HepG2 (cell line): ENCODE data around the gene TRIM10. TPM values are rescaled to one million over a fixed set of nuclear protein-coding genes. Genes with fewer than 3 reads are reported as not detected.

Experiments used
- CEBPB ChIP-seq: IDR thresholded peaks from 2 replicates; pipeline ENCODE4 v1.6.1; 2011; ENCODE audit warnings: low read depth, low read length, improper control_type of control experiment, borderline replicate concordance
- CERS6 ChIP-seq: sonication (generic); formaldehyde crosslinking; IDR thresholded peaks from 2 replicates; pipeline ENCODE4 v1.5.0; 2020; ENCODE audit warnings: missing genetic modification reagents
- ETS1 ChIP-seq: sonication (generic); formaldehyde crosslinking; IDR thresholded peaks from 2 replicates; pipeline ENCODE4 v1.4.0; 2020; ENCODE audit warnings: missing genetic modification reagents
- FLYWCH1 ChIP-seq: sonication (generic); formaldehyde crosslinking; IDR thresholded peaks from 2 replicates; pipeline ENCODE4 v1.8.1; 2023; ENCODE audit warnings: mild to moderate bottlenecking, missing genetic modification reagents
- GPN1 ChIP-seq: sonication (generic); formaldehyde crosslinking; IDR thresholded peaks from 2 replicates; pipeline ENCODE4 v1.5.1; 2020; ENCODE audit warnings: missing genetic modification reagents, borderline replicate concordance
- KDM1A ChIP-seq: IDR thresholded peaks from 2 replicates; pipeline ENCODE4 v1.6.1; 2016; ENCODE audit warnings: missing compliant biosample characterization
- KLF6 ChIP-seq: IDR thresholded peaks from 2 replicates; pipeline ENCODE4 v1.8.0; 2016; ENCODE audit warnings: missing biosample characterization, missing genetic modification reagents
- MED1 ChIP-seq: sonication (generic); formaldehyde crosslinking; IDR thresholded peaks from 2 replicates; pipeline ENCODE4 v1.4.0; 2020; ENCODE audit warnings: missing genetic modification reagents
- NPAS2 ChIP-seq: sonication (generic); formaldehyde crosslinking; IDR thresholded peaks from 2 replicates; pipeline ENCODE4 v1.8.0; 2022; ENCODE audit warnings: mild to moderate bottlenecking, missing genetic modification reagents, borderline replicate concordance
- NR2F6 ChIP-seq, 2 experiments: IDR thresholded peaks; 2 replicates each; pipeline ENCODE4 v1.6.1; 2016; ENCODE audit warnings: antibody characterized with exemption in 1 of 2, mild to moderate bottlenecking in 1 of 2
- PHF20 ChIP-seq: sonication (generic); formaldehyde crosslinking; IDR thresholded peaks from 2 replicates; pipeline ENCODE4 v1.5.0; 2020; ENCODE audit warnings: mild to moderate bottlenecking, missing genetic modification reagents
- PPARG ChIP-seq: conservative IDR thresholded peaks from 2 replicates; pipeline ENCODE4 v1.6.1; 2016; ENCODE audit warnings: missing biosample characterization, missing genetic modification reagents
- REL ChIP-seq: sonication (generic); formaldehyde crosslinking; conservative IDR thresholded peaks from 2 replicates; pipeline ENCODE4 v1.8.0; 2022; ENCODE audit warnings: mild to moderate bottlenecking, missing genetic modification reagents, moderate library complexity
- SCMH1 ChIP-seq: sonication (generic); formaldehyde crosslinking; IDR thresholded peaks from 2 replicates; pipeline ENCODE4 v1.9.0; 2021; ENCODE audit warnings: missing genetic modification reagents, mild to moderate bottlenecking, borderline replicate concordance
- SP140L ChIP-seq: sonication (generic); formaldehyde crosslinking; IDR thresholded peaks from 2 replicates; pipeline ENCODE4 v1.4.0; 2020; ENCODE audit warnings: missing genetic modification reagents, borderline replicate concordance
- TCF12 ChIP-seq, 2 experiments: fragments of 450-650 bp in 1 of 2; sonication (generic) in 1 of 2; formaldehyde crosslinking in 1 of 2; IDR thresholded peaks; 2 replicates each; pipeline versions ENCODE4 v1.6.1 to v1.8.0; 2017 to 2022; ENCODE audit warnings: antibody characterized with exemption in 1 of 2, mild to moderate bottlenecking in 1 of 2, missing genetic modification reagents in 1 of 2, moderate library complexity in 1 of 2
- TFE3 ChIP-seq: IDR thresholded peaks from 2 replicates; pipeline ENCODE4 v1.6.1; 2016
- TRAFD1 ChIP-seq: sonication (generic); formaldehyde crosslinking; IDR thresholded peaks from 2 replicates; pipeline ENCODE4 v1.5.1; 2020; ENCODE audit warnings: missing genetic modification reagents, mild to moderate bottlenecking, borderline replicate concordance
- ZNF24 ChIP-seq: fragments of 450-650 bp; IDR thresholded peaks from 2 replicates; pipeline ENCODE4 v1.6.1; 2017; ENCODE audit warnings: antibody characterized with exemption, mild to moderate bottlenecking
- ZNF280B ChIP-seq: sonication (generic); formaldehyde crosslinking; IDR thresholded peaks from 2 replicates; pipeline ENCODE4 v1.5.0; 2020; ENCODE audit warnings: missing genetic modification reagents, mild to moderate bottlenecking, borderline replicate concordance
- ZNF75D ChIP-seq: sonication (generic); formaldehyde crosslinking; IDR thresholded peaks from 2 replicates; pipeline ENCODE4 v1.8.1; 2023; ENCODE audit warnings: missing genetic modification reagents, mild to moderate bottlenecking, borderline replicate concordance
- ZNF775 ChIP-seq: sonication (generic); formaldehyde crosslinking; IDR thresholded peaks from 2 replicates; pipeline ENCODE4 v1.4.0; 2020; ENCODE audit warnings: missing genetic modification reagents, mild to moderate bottlenecking, moderate library complexity, borderline replicate concordance
- polyA plus RNA-seq, 8 experiments: library from polyadenylated mRNA; depleted of rRNA in 3 of 8; stranded (reverse) in 7 of 8; unstranded in 1 of 8; fragments of >200 nt; fragmentation: Illumina TruSeq in 4 of 8; extraction: Trizol in 4 of 8; gene quantifications; 2 replicates each; pipeline versions ENCODE4 v1.2.1 to v1.2.3, GENCODE V29; 2011 to 2016; ENCODE audit warnings: low read depth in 4 of 8, missing spikeins in 1 of 8, mixed read lengths in 1 of 8; ENCODE audit not compliant: insufficient read depth in 1 of 8
- total RNA-seq, 5 experiments: library from RNA; depleted of rRNA; stranded (reverse); fragments of >200 nt; fragmentation: Illumina TruSeq; extraction: Trizol; gene quantifications; 2 replicates each; pipeline ENCODE4 v1.2.3, GENCODE V29; 2016; ENCODE audit warnings: low read depth in 1 of 5

The TRIM10 gene
- total and polyA plus RNA-seq, 2 of the 13 experiments (the other 11 are each of a cell fraction or from before 2014, with no cell fraction given), result 4.1 to 6.8 TPM

- TF ChIP-seq ETS1, result no peak
- no peak for TF ChIP-seq NR2F6 (IDR thresholded peaks at IDR 0.05)
- no peak for TF ChIP-seq NR2F6 (CRISPR knock-in tag; IDR thresholded peaks at IDR 0.05)
- 0 out of 2 replicates have a peak, but pooled peaks have one; percentile 2 for TF ChIP-seq NPAS2
- no peak for TF ChIP-seq TCF12 (IDR thresholded peaks at IDR 0.05)
- TF ChIP-seq TCF12 (CRISPR knock-in tag; IDR thresholded peaks at IDR 0.05), result no peak
- no peak for TF ChIP-seq MED1 (CRISPR knock-in tag)
- TF ChIP-seq PPARG (CRISPR knock-in tag), result no peak
- no peak; the same call in 1 of the 2 replicates for TF ChIP-seq REL (CRISPR knock-in tag)
- TF ChIP-seq GPN1, result no peak
- TF ChIP-seq CEBPB, result 0 out of 2 replicates have a peak, but pooled peaks have one; percentile 18
- no peak for TF ChIP-seq KDM1A
- no peak for TF ChIP-seq KLF6 (CRISPR knock-in tag)
- TF ChIP-seq SCMH1 (CRISPR knock-in tag), result no peak
- no peak for TF ChIP-seq TRAFD1 (CRISPR knock-in tag)
- no peak for TF ChIP-seq ZNF24
- 0 out of 2 replicates have a peak, but pooled peaks have one; percentile 21 for TF ChIP-seq PHF20 (CRISPR knock-in tag)
- no peak for TF ChIP-seq TFE3 (CRISPR knock-in tag)
- no peak for TF ChIP-seq ZNF75D (CRISPR knock-in tag)
- no peak for TF ChIP-seq ZNF280B (CRISPR knock-in tag)
- TF ChIP-seq FLYWCH1 (CRISPR knock-in tag), result no peak
- TF ChIP-seq CERS6 (CRISPR knock-in tag), result no peak
- TF ChIP-seq ZNF775 (CRISPR knock-in tag), result 0 out of 2 replicates have a peak, but pooled peaks have one; percentile 52
- TF ChIP-seq SP140L (CRISPR knock-in tag), result no peak
These were observed 58.5 kb downstream of the TRIM10 start (continued) for GRCh38 chr6:30102414-30102969.
